Measurements from ENCODE around the gene PGPEP1.
"Not testable (repeated sequence)": the region's sequence is repeated elsewhere in the genome, so short reads cannot be mapped to it uniquely, and the experiment has no call there.

DNA sequence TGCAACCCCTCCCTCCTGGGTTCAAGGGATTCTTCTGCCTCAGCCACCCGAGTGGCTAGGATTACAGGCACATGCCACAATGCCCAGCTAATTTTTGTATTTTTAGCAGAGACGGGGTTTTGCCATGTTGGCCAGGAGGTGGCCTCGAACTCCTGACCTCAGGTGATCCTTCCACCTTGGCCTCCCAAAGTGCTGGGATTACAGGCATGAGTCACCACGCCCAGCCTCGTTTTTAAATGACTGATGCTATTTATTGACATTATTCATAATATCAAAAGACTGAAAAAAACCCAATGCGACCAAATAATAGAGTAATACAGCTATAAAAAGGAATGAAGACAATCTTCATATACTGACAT, 16.0 kb upstream of the PGPEP1 start:
- not testable (repeated sequence) for TF ChIP-seq POLR2A, CTCF (IDR thresholded peaks at IDR 0.05)

Data from vagina (tissue), 2 donors.